ENCODE measurements around the gene LTB4R2.

Gene LTB4R2

DNA sequence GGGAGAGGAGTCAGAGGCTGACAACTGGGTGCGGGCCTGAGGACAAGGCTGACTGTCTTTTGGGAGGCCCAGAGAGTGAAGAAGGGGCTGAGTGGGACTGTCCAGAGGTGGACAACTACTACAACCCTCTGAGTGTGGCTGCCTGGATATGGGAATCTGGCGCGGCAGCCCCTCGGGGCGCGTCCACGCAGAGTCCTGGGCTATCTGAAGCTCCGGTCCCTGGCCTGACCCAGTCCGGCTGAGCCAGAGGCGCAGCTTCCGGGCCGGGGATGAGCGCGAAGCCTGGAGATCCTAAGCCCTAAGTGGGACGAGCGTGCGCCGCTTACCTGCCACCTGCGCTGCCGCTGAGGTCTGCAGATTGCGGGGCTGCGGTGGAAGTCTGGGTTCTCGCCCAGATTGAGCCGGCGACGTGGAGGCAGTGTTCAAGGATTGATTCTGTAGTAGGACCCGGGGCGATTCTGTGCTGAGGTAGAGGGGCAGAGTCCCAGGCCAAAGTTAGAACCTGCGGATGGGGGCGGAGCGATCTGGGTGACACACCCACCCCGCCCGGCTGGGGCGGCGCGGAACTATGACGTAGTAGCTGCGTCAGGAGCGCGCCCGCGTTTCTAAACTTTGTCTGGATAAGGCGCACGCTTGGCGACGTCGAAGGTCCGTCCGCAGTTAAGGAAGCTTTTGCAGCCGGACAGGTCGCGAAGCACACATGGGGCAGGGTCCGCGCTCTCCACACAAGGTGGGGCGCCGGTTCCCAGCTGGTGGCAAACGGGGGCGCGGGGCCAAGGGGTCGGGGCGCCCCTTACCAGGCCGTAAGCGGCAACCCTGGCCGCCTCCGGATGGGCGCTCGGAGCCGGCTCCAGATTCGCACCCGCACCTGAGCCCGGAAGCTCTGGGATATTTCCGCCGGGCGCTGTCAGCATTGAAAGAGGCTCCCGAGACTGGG lies 10.4 kb upstream of the LTB4R2 start, which contains the start of the genes DHRS1 and NOP9:
Gene DHRS1, minus strand, starts transcription at position 526 of the 937 bp plus-strand sequence. CDS start 674 bp downstream, outside the sequence.
Gene NOP9, plus strand, starts transcription at position 596 of the 937 bp plus-strand sequence. Its CDS starts 105 bp downstream, at position 701.
- peak; percentile 61 to 67 for DNase-seq (ENCODE audit: low read depth in 2 of 2)

GRCh38 chr14:24300326-24300980 lies 9.5 kb upstream of the LTB4R2 start:
- DNase-seq (ENCODE audit: low read depth in 2 of 2), result no peak

GRCh38 chr14:24304019-24304387 lies 5.9 kb upstream of the LTB4R2 start:
- no peak for DNase-seq (ENCODE audit: low read depth in 2 of 2)

DNA sequence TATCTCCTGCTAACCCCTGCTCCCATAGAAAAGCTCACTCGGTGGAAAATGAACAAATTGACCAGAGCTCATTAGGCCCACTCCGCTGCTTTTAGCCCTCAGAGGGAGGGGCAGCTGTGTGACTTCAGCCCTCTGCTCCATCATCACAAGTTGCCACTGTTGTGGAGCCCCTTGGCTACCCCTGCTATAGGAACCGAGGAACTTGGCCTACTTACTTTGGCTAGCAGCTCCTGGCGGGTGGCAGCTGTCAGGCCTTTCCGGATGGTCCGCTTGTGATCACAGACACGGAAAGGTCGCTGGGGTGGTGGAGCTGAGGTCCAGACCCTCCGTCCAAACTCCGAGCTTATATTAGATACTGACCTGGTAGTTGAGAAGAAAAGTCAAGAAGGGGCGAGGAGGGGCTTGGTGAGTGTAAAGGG lies 2.8 kb upstream of the LTB4R2 start:
- DNase-seq (ENCODE audit: low read depth in 2 of 2), result no peak

- DNase-seq (ENCODE audit: low read depth in 2 of 2), result peak in 1 of 2 experiments; percentile 24
These were observed 2.2 kb upstream of the LTB4R2 start, which contains the start of gene CIDEB for GRCh38 chr14:24307575-24308341. Gene CIDEB, minus strand, starts transcription at chr14:24307977. Its CDS starts 119 bp downstream, at chr14:24307858.

- no peak for DNase-seq (ENCODE audit: low read depth in 2 of 2)
These were observed 1.4 kb upstream of the LTB4R2 start for GRCh38 chr14:24308342-24309124.

GRCh38 chr14:24310265-24310645 lies 315 bp downstream of the LTB4R2 start:
- no peak for DNase-seq (ENCODE audit: low read depth in 2 of 2)

- no peak for DNase-seq (ENCODE audit: low read depth in 2 of 2)
These were observed 985 bp downstream of the LTB4R2 start, which contains the start of gene LTB4R for GRCh38 chr14:24310646-24311604. Gene LTB4R, plus strand, starts transcription at chr14:24311502. Its CDS starts 4,150 bp downstream, at chr14:24315652.

DNA sequence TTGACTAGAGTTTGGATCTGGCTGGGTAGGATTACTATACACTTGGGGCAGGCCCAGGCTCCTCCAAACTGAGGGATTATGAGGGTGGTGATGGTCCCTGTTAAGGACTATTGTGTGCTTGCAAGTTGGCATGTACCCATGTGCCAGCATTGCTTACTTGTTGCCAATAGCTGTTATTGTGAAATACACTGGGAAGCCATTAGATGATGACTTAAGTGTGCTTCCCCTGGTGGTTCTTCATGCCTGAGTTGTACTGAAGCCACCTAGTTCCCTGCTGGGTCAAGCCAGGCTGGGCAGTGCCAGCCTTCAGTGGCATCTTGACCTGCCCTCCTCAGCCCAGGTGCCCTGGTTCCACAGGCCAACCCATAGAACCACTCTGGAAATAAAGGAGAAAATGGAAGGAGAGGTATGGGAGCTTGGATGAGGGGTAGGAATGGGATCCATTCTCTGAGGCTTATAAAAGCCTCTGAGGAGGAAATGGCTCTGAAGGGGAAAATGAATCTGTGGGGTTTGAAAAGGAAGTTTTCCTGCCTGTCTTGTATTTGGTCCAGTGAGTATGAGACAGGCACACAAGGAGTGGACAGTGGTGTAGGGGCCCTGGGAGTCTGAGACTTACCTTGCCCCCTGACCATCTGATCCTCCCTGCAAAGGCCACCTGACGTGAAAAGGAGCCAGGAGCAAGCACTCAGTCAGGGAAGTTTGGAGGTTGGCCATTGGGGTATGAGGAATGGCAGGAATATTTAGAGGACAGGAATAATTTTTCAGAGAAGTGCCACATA lies 2.1 kb downstream of the LTB4R2 start:
- no peak for DNase-seq (ENCODE audit: low read depth in 2 of 2)

- DNase-seq (ENCODE audit: low read depth in 2 of 2), result no peak
These were observed 3.0 kb downstream of the LTB4R2 start for GRCh38 chr14:24312736-24313507.

DNA sequence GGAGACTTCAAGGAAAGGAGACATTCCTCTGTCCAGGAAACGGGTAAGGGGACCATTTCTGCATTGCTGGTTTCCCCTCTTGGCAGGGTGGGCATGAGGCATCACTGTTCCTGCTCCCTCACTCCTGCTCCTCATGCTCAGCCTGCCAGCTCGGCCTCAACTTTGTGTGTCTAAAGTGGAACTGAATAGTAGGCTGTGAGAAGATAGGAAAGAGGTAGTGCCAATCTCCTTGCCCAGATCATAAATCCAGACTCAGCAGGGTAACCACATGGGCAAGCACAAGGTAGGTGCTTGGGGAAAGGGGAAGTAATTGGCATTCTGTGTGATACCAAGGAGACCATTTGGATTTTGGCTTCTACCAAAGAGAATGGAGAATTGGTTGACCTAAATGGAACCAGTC lies 4.0 kb downstream of the LTB4R2 start:
- DNase-seq (ENCODE audit: low read depth in 2 of 2), result no peak

GRCh38 chr14:24314377-24315193 lies 4.6 kb downstream of the LTB4R2 start:
- no peak for DNase-seq (ENCODE audit: low read depth in 2 of 2)

DNA sequence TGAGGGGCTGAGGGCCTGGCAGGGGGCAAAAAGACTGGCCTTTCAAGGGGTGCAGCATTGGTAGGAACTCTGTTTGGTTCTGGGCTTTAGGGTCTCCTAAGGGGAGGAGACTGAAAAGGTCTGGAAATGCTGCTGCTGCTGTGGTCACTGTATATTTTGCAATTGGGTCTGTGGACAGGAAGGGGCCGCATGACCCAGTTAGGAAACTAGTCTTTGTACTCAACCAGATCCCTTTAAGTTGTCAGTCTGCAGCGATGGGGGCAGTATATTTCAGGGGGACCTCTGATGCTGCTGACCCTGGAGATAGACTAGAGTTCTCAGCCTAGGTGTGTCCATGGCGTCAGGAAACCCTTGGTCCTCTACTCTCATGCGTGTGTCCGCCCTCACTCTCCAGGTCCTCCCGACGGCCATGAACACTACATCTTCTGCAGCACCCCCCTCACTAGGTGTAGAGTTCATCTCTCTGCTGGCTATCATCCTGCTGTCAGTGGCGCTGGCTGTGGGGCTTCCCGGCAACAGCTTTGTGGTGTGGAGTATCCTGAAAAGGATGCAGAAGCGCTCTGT lies 5.4 kb downstream of the LTB4R2 start:
- no peak for DNase-seq (ENCODE audit: low read depth in 2 of 2)

DNA sequence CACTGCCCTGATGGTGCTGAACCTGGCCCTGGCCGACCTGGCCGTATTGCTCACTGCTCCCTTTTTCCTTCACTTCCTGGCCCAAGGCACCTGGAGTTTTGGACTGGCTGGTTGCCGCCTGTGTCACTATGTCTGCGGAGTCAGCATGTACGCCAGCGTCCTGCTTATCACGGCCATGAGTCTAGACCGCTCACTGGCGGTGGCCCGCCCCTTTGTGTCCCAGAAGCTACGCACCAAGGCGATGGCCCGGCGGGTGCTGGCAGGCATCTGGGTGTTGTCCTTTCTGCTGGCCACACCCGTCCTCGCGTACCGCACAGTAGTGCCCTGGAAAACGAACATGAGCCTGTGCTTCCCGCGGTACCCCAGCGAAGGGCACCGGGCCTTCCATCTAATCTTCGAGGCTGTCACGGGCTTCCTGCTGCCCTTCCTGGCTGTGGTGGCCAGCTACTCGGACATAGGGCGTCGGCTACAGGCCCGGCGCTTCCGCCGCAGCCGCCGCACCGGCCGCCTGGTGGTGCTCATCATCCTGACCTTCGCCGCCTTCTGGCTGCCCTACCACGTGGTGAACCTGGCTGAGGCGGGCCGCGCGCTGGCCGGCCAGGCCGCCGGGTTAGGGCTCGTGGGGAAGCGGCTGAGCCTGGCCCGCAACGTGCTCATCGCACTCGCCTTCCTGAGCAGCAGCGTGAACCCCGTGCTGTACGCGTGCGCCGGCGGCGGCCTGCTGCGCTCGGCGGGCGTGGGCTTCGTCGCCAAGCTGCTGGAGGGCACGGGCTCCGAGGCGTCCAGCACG lies 6.1 kb downstream of the LTB4R2 start:
- no peak for DNase-seq (ENCODE audit: low read depth in 2 of 2)

- DNase-seq (ENCODE audit: low read depth in 2 of 2), result no peak
These were observed 6.6 kb downstream of the LTB4R2 start for GRCh38 chr14:24316597-24316950.

All from fibroblast of skin of left quadriceps (primary cell).